ENCODE results near the gene DDX59. TPM values are rescaled to one million over a fixed set of nuclear protein-coding genes. Genes with fewer than 3 reads are reported as not detected.

Gene DDX59
- total and polyA plus RNA-seq, 2 experiments from 2014 or later, result 13.6 to 19.9 TPM

- H2AFZ ChIP-seq, result no peak overlapping the region
- no peak for TF ChIP-seq EZH2 (IDR thresholded peaks at IDR 0.05; ENCODE audit: borderline replicate concordance)
- no peak for TF ChIP-seq CTCF (IDR thresholded peaks at IDR 0.05; ENCODE audit: poor library complexity)
- TF ChIP-seq EZH2phosphoT487 (IDR thresholded peaks at IDR 0.05; ENCODE audit: low read depth, severe bottlenecking, unreplicated experiment), result no peak
- 50% methylated on average over 4 of the region's 4 CpGs for WGBS (ENCODE audit: low lambda C conversion rate, missing lambda C conversion rate)
Measured at GRCh38 chr1:200684015-200684414, 14.3 kb upstream of the DDX59 start.

DNA sequence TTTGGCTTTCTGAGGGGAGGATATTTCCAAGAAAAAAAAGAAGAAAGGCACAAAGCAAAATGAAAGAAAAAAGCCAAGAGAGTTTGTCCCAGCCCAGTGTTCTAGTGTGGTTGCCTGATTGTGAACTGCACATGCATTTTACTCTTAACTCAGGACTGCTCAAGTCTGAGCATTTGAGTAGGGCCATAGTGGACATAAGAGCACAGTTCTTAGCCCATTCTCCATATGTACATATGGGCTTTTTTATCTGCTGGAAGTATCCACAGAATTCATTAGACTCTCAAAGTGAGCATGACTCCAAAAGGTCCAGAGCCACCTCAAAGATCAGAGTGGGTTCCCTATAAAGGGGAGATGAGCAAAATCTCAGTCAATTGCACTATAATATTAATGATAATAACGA lies 13.6 kb upstream of the DDX59 start:
- Histone ChIP-seq H3K9me3 (ENCODE audit: low read depth) (no peaks in the 10 kb centered on the region), H3K9me2 (replicated peaks; ENCODE audit: insufficient read depth) (no peaks in the 10 kb centered on the region), H2AFZ (no peak overlapping the region), H3K27me3 (no peaks in the 10 kb centered on the region), H3K27ac (no peak overlapping the region), H3K36me3 (replicated peaks; ENCODE audit: insufficient read depth, low read depth) (no peaks in the 10 kb centered on the region), H3K4me2 (no peak overlapping the region), H3K79me2 (no peaks in the 10 kb centered on the region), H3K4me3 (no peak overlapping the region), H3K4me1 (ENCODE audit: insufficient read depth) (no peaks in the 10 kb centered on the region), H4K20me1 (ENCODE audit: insufficient read depth, poor library complexity, severe bottlenecking) (no peaks in the 10 kb centered on the region)
- TF ChIP-seq EZH2phosphoT487 (IDR thresholded peaks at IDR 0.05; ENCODE audit: low read depth, severe bottlenecking, unreplicated experiment) (no peak), EZH2 (IDR thresholded peaks at IDR 0.05; ENCODE audit: borderline replicate concordance) (no peak), CTCF (IDR thresholded peaks at IDR 0.05; ENCODE audit: poor library complexity) (no peak)
- no peak for DNase-seq (ENCODE audit: low spot score)
- 0% methylated on average over 1 of the region's 1 CpG for WGBS (ENCODE audit: low lambda C conversion rate, missing lambda C conversion rate)

More at GRCh38 chr1:200684015-200684414, 14.3 kb upstream of the DDX59 start:
- peak; percentile 14 for DNase-seq (ENCODE audit: low spot score)
- no peaks in the 10 kb centered on the region for H3K9me2 ChIP-seq (replicated peaks; ENCODE audit: insufficient read depth)
- H3K27me3 ChIP-seq, result no peaks in the 10 kb centered on the region
- no peaks in the 10 kb centered on the region for H3K79me2 ChIP-seq
- no peaks in the 10 kb centered on the region for H4K20me1 ChIP-seq (ENCODE audit: insufficient read depth, poor library complexity, severe bottlenecking)
- no peak overlapping the region for H3K4me3 ChIP-seq
- no peak overlapping the region for H3K27ac ChIP-seq
- no peaks in the 10 kb centered on the region for H3K9me3 ChIP-seq (ENCODE audit: low read depth)
- H3K4me1 ChIP-seq (ENCODE audit: insufficient read depth), result no peaks in the 10 kb centered on the region
- no peak overlapping the region for H3K4me2 ChIP-seq
- H3K36me3 ChIP-seq (replicated peaks; ENCODE audit: insufficient read depth, low read depth), result no peaks in the 10 kb centered on the region

DNA sequence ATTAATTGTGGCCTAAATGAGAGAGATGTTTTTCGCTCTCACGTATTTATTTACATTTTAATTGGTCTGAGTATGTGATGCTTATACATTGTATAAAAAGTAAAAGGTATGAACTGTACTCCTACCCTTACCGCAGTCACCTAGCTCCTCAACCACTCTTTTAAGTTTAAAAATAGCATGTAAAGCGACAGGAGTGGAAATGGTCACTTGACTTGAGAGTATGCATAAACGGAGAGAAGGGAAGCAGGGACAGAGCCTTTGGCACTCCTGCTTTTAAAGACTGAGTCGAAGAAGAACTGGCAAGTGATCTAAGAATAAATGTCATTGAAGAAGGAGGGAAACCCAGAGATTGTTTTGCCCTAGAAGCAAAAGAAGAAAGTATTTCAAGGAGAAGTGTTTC lies 11.5 kb upstream of the DDX59 start:
- no peak for TF ChIP-seq EZH2phosphoT487 (IDR thresholded peaks at IDR 0.05; ENCODE audit: low read depth, severe bottlenecking, unreplicated experiment)
- TF ChIP-seq CTCF (IDR thresholded peaks at IDR 0.05; ENCODE audit: poor library complexity), result no peak
- no peak for TF ChIP-seq EZH2 (IDR thresholded peaks at IDR 0.05; ENCODE audit: borderline replicate concordance)
- Histone ChIP-seq H3K9me2 (replicated peaks; ENCODE audit: insufficient read depth) (no peaks in the 10 kb centered on the region), H4K20me1 (ENCODE audit: insufficient read depth, poor library complexity, severe bottlenecking) (no peaks in the 10 kb centered on the region), H3K27ac (no peak overlapping the region), H3K9me3 (ENCODE audit: low read depth) (no peaks in the 10 kb centered on the region), H3K27me3 (no peaks in the 10 kb centered on the region), H3K36me3 (replicated peaks; ENCODE audit: insufficient read depth, low read depth) (no peaks in the 10 kb centered on the region), H3K4me1 (ENCODE audit: insufficient read depth) (no peaks in the 10 kb centered on the region), H3K79me2 (no peaks in the 10 kb centered on the region), H3K4me3 (no peak overlapping the region), H3K4me2 (no peak overlapping the region), H2AFZ (no peak overlapping the region)
- DNase-seq (ENCODE audit: low spot score), result no peak
- 81% methylated on average over 6 of the region's 6 CpGs for WGBS (ENCODE audit: low lambda C conversion rate, missing lambda C conversion rate)

- Histone ChIP-seq H3K9me3 (ENCODE audit: low read depth) (no peaks in the 10 kb centered on the region), H3K9me2 (replicated peaks; ENCODE audit: insufficient read depth) (no peaks in the 10 kb centered on the region), H2AFZ (no peak overlapping the region), H3K4me1 (ENCODE audit: insufficient read depth) (no peaks in the 10 kb centered on the region), H3K27ac (no peak overlapping the region), H4K20me1 (ENCODE audit: insufficient read depth, poor library complexity, severe bottlenecking) (no peaks in the 10 kb centered on the region), H3K27me3 (no peaks in the 10 kb centered on the region), H3K36me3 (replicated peaks; ENCODE audit: insufficient read depth, low read depth) (no peaks in the 10 kb centered on the region), H3K79me2 (no peaks in the 10 kb centered on the region), H3K4me3 (no peak overlapping the region), H3K4me2 (no peak overlapping the region)
- 89% methylated on average over 6 of the region's 6 CpGs for WGBS (ENCODE audit: low lambda C conversion rate, missing lambda C conversion rate)
- no peak for TF ChIP-seq CTCF (IDR thresholded peaks at IDR 0.05; ENCODE audit: poor library complexity)
- TF ChIP-seq EZH2 (IDR thresholded peaks at IDR 0.05; ENCODE audit: borderline replicate concordance), result no peak
- TF ChIP-seq EZH2phosphoT487 (IDR thresholded peaks at IDR 0.05; ENCODE audit: low read depth, severe bottlenecking, unreplicated experiment), result no peak
- DNase-seq (ENCODE audit: low spot score), result no peak
Measured at GRCh38 chr1:200676829-200677228, 7.1 kb upstream of the DDX59 start.
